Medulla oblongata (tissue), 1 donor: ENCODE results near the gene TNFRSF6B.

ENCODE experiments used
- DNase-seq: peaks from one replicate; pipeline ENCODE4 v3.0.0-alpha.2; 2015; ENCODE audit errors: extremely low spot score

TNFRSF6B gene

DNA sequence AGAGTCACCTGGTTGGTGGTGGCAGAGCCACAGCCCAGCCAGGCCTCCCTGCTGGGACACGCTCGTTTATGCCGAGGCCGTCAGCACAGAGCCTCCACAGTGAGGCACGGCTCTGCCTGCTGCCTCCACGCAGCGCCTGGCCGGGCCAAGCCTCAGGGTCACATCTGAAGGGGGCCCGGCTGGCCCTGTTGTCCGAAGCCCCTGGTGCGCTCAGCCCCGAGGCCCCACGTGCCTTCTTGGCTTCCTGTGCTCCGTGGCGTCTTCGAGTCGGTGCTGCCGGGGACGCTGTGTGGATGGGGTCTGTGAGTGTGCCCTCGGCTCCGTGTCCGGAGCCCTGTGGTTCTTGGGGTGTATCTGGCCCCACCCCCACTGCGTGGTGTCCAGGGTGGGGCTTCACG, 10.4 kb upstream of the TNFRSF6B start:
- no peak for DNase-seq

DNA sequence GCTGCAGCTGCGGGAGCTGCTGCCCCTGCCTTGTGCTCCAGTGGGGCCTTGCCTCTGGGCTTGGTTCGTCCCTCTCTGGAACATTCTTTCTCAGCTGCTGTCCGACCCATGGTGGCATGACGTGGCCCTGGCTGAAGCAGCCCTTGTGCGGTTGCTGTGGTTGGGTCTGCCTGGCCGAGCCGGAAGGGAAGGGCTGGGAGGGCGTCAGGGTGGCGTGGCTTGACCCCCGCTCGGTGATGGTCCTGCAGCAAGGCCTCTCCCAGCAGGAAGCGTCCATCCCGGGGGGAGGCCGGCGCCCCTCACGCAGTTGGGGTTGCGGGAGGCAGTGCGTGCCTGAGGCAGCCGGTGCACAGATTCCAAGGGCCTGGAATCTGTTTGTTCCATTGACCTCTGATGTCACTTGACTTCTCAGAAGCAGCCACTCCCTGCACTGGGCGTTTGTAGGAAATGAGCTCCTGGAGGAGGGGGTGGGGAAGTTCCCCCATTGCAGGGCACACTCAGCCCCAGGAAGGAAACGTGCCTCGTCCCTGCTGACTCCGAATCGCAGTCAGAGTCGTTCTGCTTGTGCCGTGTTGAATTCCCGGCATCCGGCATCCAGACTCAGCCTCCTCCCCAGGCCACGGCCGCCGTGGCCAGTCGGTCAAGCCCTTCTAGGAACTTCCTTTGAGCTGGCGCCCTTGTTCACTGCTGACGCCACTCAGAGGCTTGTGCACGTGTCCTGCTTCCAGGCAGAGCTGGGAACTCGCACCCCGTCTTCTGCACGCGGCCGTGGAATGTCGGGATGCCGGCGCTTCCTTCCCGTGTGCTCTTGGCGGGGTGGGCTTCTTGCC, 9.7 kb upstream of the TNFRSF6B start:
- DNase-seq, result peak; percentile 29

DNA sequence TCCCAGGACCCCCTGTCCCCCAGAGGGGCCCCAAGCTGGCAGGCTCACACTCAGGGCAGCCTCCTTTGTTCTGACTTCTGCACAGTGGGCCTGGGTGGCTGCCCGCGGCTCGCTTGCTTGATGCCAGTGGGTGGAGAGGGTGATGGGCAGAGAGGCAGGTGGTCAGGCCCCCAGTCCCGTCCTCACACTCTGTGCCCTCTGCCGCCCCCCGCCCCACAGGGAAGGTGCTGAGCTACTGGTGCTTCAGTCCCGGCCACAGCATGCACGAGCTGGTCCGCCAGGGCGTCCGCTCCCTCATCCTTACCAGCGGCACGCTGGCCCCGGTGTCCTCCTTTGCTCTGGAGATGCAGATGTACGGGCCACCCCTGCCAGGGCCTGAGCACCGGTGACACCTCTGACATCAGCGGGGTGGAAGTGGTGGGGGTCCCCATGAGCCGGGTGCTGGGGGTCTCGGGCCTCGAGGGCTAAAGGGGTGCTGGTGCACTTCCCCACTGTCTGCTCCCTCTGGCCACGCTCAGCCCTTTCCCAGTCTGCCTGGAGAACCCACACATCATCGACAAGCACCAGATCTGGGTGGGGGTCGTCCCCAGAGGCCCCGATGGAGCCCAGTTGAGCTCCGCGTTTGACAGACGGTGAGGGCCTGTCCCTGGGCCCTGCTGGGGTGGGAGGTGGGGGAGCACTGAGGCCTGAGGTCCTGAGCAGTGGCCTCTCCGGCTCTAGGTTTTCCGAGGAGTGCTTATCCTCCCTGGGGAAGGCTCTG, 8.9 kb upstream of the TNFRSF6B start:
- no peak for DNase-seq

DNA sequence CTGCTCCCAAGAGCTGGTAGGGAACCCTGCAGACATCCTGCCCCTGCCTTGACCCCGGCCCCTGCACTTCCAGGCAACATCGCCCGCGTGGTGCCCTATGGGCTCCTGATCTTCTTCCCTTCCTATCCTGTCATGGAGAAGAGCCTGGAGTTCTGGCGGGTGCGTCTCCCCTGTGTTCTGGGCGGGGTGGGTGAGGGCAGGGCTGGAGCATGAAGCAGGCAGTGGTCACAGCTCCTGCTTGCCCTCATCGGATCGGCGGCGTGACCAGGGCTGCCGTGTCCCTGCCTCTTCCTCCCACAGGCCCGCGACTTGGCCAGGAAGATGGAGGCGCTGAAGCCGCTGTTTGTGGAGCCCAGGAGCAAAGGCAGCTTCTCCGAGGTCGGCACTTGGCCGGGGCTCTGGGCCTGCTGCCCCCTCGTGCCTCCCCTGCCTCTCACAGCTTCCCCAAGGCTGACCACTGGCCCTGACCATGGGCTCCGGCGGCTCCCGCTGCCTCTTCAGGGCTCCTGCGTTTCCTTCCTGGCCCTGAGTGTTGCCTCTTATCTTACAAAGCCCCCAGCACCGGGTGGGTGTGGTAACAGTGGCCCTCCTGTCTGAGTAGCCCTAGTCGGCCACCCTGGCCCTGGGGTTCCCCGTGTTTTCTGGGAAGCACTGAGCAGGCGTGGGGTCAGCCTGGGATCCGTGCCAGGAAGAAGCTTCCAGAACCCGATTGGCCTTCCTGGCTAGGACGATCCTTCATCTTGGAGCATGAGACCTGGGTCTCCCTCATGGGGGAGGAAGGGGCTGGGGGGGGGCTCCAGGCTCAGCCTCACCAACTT, 8.0 kb upstream of the TNFRSF6B start:
- no peak for DNase-seq

DNA sequence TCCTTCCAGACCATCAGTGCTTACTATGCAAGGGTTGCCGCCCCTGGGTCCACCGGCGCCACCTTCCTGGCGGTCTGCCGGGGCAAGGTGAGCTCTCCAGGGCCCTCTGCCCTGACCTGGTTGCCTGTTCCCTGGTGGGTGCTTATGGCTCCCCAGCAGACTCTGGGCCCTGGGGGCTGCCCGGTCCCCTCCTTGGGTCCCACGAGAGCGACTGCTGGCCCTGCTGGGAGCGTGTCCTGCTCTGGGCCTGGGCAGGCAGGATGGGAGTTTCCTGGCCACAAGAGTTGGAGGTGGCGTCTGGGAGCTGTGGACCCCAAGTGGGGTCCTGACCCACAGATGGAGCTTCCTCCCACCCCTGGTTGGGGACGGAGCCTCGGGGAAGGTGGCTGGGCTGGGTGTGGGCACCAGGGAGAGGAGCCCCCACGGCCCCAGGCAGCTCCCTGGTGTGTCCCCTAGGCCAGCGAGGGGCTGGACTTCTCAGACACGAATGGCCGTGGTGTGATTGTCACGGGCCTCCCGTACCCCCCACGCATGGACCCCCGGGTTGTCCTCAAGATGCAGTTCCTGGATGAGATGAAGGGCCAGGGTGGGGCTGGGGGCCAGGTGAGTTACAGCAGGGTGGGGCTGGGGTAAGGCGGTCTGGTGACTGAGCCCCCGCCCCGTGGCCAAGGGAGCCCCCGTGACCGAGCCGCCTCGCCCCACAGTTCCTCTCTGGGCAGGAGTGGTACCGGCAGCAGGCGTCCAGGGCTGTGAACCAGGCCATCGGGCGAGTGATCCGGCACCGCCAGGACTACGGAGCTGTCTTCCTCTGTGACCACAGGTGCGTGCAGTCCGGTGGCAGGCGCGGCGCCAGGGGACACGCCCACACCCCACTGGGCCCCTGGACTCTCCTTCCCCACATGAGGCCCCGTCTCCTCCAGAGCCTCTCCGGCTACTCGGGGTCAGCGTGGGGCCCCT, 7.1 kb upstream of the TNFRSF6B start:
- no peak for DNase-seq

DNA sequence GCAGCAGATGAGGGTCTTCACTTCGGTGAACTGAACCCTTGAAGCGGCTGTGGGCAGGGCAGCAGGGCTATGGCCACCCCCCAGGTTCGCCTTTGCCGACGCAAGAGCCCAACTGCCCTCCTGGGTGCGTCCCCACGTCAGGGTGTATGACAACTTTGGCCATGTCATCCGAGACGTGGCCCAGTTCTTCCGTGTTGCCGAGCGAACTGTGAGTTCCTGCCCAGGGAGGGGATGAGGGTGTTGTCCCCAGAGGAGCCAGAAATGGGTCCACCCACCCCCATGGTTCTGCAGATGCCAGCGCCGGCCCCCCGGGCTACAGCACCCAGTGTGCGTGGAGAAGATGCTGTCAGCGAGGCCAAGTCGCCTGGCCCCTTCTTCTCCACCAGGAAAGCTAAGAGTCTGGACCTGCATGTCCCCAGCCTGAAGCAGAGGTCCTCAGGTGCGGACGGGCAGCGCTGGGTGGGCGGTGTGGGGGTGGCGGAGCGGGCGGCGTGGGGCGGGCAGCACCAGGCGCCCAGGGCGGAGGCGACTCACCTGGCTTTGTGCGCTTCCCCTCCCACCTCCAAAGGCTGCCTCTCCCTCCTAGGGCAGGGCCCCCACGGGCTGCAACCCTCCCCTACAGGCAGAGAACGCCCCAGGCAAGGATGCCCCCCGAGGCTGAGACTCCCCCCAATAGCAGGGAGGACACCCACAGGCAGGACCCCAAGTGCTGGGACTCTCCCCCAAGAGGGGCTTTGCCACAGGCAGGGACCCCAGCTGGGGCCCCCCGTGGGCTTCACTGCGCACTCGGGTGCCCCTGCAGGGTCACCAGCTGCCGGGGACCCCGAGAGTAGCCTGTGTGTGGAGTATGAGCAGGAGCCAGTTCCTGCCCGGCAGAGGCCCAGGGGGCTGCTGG, 6.2 kb upstream of the TNFRSF6B start:
- DNase-seq, result no peak

DNA sequence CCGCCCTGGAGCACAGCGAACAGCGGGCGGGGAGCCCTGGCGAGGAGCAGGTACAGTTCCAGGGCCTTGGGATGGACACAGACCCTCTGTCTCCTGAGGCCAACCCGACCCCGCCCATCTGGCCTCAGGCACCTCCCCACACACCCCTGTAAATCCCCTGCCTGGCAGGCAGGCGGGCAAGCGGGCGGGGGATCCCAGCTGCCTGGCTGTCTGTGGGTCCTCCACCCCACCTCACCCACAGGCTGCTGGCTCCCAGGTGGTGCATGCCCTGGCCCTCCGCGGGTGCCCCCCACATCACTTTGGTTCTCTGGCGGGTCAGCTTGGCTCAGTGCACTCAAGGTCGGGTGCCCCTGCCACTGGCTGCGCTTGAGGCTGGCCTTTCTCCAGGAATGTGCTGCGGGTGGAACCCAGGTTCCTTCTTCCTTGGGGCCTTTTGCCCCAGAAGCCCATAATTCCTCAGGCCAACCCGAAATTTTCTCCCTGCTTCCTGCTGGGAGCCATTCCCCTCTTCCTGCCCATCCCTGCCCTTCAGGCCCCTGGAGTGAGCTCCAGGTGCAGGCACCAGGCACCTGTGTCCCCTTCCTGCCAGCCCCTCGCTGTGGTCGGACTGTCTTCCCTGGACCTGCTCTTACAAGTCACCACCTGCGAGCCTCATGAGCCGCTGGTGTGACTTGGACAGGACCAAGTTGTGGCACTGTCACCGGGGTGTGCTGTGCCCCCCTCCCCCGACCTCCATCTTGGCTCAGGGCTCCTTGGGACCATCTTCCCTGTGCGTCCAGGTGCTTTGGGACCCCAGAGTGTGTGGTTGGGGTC, 5.3 kb upstream of the TNFRSF6B start:
- DNase-seq, result no peak

DNA sequence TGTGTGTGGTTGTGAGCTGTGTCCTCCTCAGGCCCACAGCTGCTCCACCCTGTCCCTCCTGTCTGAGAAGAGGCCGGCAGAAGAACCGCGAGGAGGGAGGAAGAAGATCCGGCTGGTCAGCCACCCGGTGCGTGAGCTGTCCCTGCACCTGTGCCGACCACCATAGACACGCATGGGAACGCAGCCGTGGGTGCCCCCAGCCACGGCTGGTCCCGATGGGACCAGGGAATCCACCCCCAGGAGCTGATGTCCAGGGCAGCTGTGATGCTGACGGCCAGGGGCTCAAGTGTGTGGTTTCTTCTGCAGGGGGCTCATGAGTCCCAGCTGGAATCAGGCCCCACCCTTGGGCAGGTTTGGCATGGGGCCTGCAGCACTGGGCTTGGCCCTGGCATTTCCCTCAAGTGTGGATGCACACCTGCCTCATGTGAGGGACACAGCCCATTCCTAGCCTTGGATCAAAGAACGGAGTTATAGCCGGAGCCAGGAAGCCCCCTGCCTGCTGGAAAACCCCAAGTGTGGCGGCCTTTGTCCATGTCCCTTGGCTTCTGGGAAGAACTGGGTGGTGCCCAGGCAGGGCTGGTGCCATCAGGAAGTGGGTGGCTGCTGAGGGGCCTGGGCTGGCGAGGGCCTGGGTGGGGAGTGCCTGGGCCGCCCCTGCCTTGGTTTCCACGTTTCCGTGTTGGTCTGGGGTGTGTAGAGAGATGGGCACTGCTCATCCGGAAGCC, 4.6 kb upstream of the TNFRSF6B start:
- DNase-seq, result no peak

DNA sequence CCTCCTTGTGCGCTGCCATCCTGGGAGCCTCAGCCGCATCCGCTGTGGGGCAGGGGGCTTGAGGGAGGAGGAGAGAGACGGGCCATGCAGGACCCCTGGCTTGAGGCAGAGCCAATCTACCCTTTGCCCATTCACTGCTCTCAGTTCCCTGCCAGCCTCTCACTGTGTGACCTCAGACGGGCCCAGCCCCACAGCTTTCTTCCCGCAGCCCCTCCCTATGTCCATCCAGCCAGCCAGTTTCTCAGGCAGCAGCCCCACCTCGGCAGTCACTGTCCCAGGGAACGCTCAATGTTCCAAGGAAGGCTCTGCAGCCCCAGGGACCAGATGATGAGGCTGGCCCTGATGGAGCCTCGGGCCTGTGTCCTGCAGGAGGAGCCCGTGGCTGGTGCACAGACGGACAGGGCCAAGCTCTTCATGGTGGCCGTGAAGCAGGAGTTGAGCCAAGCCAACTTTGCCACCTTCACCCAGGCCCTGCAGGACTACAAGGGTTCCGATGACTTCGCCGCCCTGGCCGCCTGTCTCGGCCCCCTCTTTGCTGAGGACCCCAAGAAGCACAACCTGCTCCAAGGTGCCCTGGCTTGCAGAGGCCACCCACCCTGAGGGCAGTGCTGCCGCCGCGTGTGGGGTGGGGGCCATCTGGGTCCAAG, 3.9 kb upstream of the TNFRSF6B start:
- DNase-seq, result no peak

DNA sequence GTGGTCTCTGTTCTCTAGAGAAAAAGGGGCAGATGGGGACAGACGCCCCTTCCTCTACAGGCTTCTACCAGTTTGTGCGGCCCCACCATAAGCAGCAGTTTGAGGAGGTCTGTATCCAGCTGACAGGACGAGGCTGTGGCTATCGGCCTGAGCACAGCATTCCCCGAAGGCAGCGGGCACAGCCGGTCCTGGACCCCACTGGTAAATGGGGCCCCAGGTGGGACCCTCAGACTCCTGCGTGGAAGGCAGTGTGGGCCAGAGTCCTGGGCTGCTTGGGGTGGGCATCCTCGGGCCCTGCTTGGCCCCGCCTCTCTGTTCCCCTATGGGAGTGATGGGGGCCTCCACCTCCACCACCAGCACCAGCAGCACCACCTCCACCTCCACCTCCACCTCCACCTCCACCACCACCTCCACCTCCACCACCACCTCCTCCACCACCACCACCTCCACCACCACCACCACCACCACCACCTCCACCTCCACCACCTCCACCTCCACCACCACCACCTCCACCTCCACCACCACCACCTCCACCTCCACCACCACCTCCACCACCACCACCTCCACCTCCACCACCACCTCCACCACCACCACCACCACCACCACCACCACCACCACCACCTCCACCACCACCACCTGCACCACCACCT, 3.2 kb upstream of the TNFRSF6B start:
- no peak for DNase-seq

DNA sequence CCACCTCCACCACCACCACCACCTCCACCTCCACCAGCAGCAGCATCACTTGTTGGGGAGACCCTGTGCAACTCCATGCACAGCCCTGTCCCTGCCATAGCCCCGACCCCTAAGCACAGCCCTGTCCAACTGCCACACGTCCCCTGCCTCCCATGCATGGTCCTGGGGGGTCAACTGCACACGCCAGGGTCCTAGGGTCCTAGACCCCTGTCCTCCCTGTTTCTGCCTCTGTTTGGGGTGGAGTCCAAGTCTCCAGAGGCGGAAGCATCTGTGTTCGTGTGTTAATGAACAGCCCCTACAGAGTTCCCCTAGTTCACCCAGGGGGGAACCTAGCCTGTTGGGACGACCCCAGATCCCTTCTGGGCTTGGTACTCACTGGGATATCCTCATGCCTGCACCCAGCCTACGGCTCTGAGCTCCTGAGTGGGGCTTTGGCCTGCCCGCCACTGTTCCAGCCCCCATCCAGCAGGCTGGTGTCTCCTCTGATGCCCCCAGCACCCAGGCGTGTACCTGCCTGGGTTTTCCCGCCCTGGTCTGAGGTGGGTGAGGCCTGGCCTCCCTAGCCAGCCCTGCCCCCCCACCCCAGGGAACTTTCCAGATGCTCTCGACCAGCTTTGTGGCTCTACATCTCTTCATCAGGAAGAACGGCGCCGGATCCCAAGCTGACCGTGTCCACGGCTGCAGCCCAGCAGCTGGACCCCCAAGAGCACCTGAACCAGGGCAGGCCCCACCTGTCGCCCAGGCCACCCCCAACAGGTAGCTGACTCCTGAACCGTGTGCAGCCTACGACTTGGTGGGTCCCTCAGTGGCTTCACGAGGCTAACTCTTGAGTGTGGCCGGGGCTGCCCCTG, 2.5 kb upstream of the TNFRSF6B start:
- no peak for DNase-seq

DNA sequence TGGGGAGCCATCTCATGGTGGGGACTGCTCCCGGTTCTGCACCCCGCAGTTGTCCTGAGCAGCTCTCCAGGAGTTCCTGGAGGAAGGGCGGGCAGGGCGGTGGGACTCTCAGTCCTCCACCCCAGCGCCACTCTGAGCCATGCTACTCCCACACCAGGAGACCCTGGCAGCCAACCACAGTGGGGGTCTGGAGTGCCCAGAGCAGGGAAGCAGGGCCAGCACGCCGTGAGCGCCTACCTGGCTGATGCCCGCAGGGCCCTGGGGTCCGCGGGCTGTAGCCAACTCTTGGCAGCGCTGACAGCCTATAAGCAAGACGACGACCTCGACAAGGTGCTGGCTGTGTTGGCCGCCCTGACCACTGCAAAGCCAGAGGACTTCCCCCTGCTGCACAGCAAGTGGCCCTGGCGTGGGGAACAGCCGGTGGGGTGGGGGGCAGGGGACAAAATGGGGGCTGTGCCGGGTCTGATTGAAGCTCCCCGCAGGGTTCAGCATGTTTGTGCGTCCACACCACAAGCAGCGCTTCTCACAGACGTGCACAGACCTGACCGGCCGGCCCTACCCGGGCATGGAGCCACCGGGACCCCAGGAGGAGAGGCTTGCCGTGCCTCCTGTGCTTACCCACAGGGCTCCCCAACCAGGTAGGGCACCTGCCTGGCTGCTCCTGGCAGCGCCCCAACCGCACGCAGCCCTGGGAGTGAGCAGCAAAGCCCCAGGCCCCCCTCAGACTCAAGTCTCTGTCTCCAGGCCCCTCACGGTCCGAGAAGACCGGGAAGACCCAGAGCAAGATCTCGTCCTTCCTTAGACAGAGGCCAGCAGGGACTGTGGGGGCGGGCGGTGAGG, 1.6 kb upstream of the TNFRSF6B start:
- no peak for DNase-seq

DNA sequence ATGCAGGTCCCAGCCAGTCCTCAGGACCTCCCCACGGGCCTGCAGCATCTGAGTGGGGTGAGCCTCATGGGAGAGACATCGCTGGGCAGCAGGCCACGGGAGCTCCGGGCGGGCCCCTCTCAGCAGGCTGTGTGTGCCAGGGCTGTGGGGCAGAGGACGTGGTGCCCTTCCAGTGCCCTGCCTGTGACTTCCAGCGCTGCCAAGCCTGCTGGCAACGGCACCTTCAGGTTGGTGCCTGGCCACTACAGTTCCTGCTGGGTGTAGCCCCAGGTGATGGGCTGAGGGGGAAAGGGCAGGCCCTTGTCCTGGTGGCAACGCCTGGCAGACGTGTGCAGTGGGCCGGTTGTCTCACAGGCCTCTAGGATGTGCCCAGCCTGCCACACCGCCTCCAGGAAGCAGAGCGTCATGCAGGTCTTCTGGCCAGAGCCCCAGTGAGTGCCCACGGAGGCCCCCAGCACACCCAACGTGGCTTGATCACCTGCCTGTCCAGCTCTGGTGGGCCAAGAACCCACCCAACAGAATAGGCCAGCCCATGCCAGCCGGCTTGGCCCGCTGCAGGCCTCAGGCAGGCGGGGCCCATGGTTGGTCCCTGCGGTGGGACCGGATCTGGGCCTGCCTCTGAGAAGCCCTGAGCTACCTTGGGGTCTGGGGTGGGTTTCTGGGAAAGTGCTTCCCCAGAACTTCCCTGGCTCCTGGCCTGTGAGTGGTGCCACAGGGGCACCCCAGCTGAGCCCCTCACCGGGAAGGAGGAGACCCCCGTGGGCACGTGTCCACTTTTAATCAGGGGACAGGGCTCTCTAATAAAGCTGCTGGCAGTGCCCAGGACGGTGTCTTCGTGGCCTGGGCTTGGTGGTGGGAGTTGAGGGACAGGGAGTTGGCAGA, 787 bp upstream of the TNFRSF6B start:
- DNase-seq, result no peak

DNA sequence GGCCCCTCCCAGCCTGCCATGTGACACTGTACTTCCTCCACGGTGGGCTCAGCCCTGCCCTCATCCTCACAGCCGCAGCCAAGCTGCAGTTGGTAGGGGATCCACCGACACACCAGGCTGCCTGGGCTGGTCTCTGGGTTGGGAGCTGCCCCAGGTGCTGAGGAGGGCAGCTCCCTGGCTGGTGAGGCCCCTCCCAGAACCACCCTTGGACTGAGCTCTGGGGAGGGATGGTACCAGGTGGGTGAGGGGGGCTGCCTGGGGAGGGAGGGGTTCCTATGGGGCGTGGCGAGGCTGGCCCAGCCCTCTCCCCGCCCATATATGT, 185 bp upstream of the TNFRSF6B start:
- no peak for DNase-seq

DNA sequence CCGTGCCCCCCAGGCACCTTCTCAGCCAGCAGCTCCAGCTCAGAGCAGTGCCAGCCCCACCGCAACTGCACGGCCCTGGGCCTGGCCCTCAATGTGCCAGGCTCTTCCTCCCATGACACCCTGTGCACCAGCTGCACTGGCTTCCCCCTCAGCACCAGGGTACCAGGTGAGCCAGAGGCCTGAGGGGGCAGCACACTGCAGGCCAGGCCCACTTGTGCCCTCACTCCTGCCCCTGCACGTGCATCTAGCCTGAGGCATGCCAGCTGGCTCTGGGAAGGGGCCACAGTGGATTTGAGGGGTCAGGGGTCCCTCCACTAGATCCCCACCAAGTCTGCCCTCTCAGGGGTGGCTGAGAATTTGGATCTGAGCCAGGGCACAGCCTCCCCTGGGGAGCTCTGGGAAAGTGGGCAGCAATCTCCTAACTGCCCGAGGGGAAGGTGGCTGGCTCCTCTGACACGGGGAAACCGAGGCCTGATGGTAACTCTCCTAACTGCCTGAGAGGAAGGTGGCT, 960 bp downstream of the TNFRSF6B start:
- no peak for DNase-seq
